Activated T-cell treated with anti-CD3 and anti-CD28 coated beads, Interleukin-2, amount 50 U/mL, for 24 hours (primary cell): ENCODE measurements around the gene UEVLD.

Source experiments
- DNase-seq: peaks from one replicate; pipeline ENCODE4 v3.0.0-alpha.2; 2020
- H3K27ac Mint-ChIP-seq: 2 replicates; pipeline ENCODE4 v1.8.0; 2020; ENCODE audit warnings: mild to moderate bottlenecking, mixed read lengths
- H3K27me3 Mint-ChIP-seq: 2 replicates; pipeline ENCODE4 v1.8.0; 2020; ENCODE audit warnings: mixed read lengths
- H3K36me3 Mint-ChIP-seq: 2 replicates; pipeline ENCODE4 v1.8.0; 2020; ENCODE audit warnings: low read depth, mixed read lengths
- H3K4me1 Mint-ChIP-seq: 2 replicates; pipeline ENCODE4 v1.8.0; 2020; ENCODE audit warnings: low read depth, mixed read lengths
- H3K4me3 Mint-ChIP-seq: 2 replicates; pipeline ENCODE4 v1.8.0; 2020; ENCODE audit warnings: mild to moderate bottlenecking, moderate library complexity, mixed read lengths
- H3K9me3 Mint-ChIP-seq: 2 replicates; pipeline ENCODE4 v1.8.0; 2020; ENCODE audit warnings: mixed read lengths

Gene UEVLD

DNA sequence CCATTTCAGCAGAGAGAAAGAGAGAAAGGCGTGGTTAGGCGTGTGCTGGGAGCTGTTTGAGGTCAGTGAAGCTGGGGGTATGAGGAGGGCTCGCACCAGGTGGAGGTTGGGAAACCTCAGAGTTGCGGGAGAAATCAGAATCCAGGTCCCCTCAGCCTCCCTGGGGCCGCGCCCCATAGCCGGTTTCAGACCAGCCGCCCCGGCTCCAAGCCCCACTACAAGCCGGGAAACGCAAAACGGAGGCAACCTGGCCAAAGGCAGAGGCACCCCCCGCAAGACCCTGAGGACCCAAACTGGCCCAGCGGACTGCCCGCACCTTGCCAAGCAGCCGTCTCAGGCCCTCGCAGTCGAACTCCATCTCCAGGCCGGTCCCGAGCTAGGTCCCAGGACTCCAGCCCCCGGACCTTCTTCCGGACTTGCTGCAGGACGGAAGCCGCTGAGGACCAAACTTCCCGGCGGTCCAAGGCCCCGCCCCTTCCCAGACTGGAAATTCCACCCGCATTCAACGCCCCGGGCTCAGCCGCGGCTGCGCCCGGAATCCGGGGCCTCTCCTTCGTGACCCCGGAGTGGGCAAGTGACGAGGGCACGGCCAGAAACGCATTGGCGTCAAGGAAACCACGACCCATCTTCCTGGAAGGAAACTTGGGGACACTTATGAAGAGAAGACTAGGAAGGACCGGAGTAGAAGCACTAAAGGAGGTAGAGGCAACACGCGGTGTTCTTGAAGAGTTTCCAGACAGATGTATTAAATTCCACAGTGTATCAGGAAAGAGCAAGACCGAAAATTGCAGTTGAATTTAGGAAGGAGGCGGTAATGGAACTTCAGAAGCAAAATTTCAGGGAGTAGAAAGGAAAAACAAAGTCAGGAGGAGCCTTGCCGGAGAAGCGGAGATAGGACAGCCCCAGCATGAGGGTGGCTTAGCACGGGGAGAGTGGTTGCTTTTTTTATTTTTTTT lies at the start of gene UEVLD:
Gene UEVLD, minus strand, starts transcription at position 438 of the 956 bp plus-strand sequence. Its CDS starts 80 bp downstream, at position 358.
- Mint-ChIP-seq H3K9me3 (no peaks in the 10 kb centered on the region), H3K36me3 (peaks cover 3% of the 10 kb centered on the region), H3K4me1 (peaks cover 3% of the 10 kb centered on the region), H3K27me3 (no peaks in the 10 kb centered on the region), H3K4me3 (no peak within 1 kb of the TSS), H3K27ac (no peak within 1 kb of the TSS)
- peak; percentile 83 for DNase-seq

DNA sequence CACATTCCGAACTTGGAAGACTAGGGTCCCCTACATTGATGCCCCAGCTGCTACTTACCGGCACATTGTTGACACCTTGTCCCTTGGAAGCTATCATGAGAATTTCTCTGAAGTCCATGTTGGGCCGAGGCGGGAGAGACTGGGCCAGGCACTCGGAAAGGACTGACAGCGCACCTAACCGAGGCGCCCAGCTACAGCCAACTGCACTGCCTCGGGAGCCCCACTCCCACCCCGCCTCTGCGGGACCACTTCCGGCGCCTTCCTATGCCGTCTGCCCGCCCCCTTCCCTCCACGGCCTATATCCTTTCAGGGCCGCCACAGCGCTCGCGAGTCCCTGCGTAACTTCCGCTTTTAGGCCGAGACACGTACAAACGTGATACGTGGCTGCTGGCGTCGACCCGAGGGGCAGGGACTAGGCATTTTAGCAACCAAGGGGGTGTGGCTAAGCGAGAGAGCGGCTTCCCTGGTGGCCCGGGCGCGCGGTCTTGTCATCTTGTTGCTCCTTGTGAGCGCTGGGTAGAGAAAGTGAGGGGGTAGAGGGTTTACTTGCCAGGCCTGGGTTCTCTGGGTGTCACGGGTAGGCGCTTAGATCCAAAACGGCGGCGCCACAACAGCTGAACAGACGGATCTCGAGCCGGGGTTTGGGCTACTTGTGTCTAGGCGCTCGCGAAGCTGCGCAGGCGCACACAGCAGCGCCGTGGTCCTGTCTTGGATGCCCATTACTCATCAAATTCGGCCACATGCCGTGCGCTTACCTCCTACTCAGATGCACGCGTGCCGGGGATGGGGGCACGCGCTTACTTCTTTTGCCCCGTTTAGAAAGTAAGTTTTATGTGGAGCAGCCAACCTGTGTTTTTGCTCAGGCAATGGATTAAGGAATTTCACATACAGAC lies 45.9 kb upstream of the UEVLD start, which contains the start of gene SPTY2D1:
Gene SPTY2D1, minus strand, starts transcription at position 203 of the 893 bp plus-strand sequence. Its CDS starts 85 bp downstream, at position 118.
- peaks cover 23% of the 10 kb centered on the region for H3K36me3 Mint-ChIP-seq
- peak within 1 kb of the TSS; percentile 99 for H3K27ac Mint-ChIP-seq
- no peaks in the 10 kb centered on the region for H3K9me3 Mint-ChIP-seq
- peak; percentile 96 for DNase-seq
- H3K4me3 Mint-ChIP-seq, result peak within 1 kb of the TSS; percentile 86
- peaks cover 29% of the 10 kb centered on the region for H3K4me1 Mint-ChIP-seq
- H3K27me3 Mint-ChIP-seq, result no peaks in the 10 kb centered on the region

DNA sequence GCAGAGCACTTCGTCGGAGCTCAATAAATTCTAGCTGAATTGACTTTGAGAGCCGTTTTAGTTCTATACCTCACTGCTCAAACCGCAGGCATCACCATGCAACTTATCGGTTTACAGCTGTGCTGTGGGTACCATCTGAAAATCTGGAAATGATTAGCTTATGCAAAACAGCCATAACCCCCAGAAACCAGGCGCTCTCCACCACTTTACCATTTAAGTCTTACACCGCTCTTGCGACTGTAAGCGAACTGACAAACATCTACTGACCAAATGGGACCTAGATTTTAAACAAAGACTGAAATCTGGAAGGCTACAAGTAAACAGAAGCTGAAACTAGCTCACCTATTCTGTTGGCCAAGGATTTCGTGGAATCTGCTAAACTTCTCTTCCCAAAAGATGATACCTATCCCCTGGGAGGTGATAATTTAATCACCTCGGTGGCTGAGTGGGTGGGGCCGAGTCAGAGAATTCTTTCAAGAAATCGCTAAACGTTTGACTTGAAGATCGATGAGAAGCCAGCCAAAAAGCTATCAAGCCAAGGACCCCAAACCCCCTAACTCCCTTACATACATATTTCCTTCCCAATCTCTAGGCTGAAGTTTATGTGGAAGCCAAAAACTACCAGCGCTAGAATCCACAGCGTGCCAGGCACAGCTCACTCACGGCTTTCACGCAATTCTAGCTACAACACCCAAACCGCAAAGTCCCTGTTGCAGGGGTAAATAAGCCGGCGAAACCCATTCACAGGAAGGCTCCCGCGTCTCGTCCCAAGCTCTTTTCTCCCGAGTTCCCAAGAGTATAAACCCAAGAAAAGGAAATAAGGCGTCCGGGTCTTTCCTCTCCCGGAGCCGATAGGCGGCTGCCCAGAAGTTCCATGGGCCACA lies 45.0 kb upstream of the UEVLD start:
- DNase-seq, result no peak
- Mint-ChIP-seq H3K27ac (peak overlapping the region; percentile 99), H3K9me3 (no peaks in the 10 kb centered on the region), H3K4me1 (peaks cover 34% of the 10 kb centered on the region), H3K36me3 (peaks cover 28% of the 10 kb centered on the region), H3K27me3 (no peaks in the 10 kb centered on the region), H3K4me3 (peak overlapping the region; percentile 86)

DNA sequence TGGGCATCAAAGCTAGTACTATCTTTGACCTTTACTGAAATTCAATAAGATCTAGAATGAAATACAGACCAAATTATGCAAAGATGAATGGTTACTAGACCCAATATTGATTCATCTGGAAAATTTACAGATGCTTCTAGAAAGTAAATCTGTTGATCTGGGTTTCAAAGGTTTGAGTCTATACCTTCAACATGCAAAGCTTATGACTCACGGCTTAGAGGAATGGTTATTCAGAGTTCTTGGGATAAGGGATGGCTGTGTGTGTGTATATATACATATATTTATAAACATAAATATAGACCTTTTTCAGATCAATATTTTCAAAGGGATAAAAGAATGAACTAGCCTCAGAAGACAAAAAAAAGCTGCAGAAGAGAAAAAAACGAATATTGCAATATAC lies 44.3 kb upstream of the UEVLD start:
- H3K9me3 Mint-ChIP-seq, result no peaks in the 10 kb centered on the region
- H3K36me3 Mint-ChIP-seq, result peaks cover 32% of the 10 kb centered on the region
- peak overlapping the region; percentile 99 for H3K27ac Mint-ChIP-seq
- peaks cover 41% of the 10 kb centered on the region for H3K4me1 Mint-ChIP-seq
- no peaks in the 10 kb centered on the region for H3K27me3 Mint-ChIP-seq
- peak overlapping the region; percentile 86 for H3K4me3 Mint-ChIP-seq
- DNase-seq, result no peak

DNA sequence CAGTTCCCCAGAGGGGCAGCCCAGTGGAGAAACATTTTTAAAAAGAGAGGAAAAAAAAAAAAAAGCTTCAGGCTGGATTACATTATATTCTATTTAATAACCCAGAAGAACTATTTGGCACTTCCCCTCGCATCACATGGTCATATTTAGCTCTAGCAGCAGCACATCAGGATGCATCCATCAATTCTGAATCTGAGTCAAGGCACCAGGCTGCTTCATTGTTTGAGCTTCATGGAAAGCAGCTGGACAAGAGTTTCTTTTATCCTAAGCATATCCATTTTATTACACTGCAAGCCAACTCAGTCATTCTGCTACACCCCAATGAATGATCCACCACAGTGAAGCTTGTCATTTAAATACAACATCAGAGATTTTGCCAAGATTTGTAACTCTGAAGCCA lies 35.6 kb upstream of the UEVLD start:
- peaks cover 47% of the 10 kb centered on the region for H3K4me1 Mint-ChIP-seq
- peaks cover 34% of the 10 kb centered on the region for H3K36me3 Mint-ChIP-seq
- no peak overlapping the region for H3K27ac Mint-ChIP-seq
- no peaks in the 10 kb centered on the region for H3K27me3 Mint-ChIP-seq
- no peak for DNase-seq
- peaks cover 4% of the 10 kb centered on the region for H3K9me3 Mint-ChIP-seq
- H3K4me3 Mint-ChIP-seq, result no peak overlapping the region

DNA sequence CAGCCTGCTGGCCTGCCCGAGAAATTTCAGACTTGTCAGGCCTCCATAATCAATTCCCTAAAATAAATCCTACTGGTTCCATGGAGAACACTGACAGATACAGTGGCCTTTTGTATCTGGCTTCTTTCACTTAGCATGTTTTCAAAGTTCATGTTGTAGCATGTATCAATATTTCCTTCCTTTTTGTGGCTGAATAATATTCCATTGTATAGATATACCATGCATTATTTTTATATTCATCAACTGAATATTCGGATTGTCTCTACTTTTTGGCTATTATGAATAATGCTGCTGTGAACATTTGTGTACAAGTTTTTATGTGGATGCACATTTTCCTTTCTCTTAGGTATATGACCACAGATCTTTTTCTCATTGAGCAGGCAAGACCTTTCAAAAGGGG lies 35.2 kb upstream of the UEVLD start:
- Mint-ChIP-seq H3K4me1 (peaks cover 48% of the 10 kb centered on the region), H3K36me3 (peaks cover 30% of the 10 kb centered on the region), H3K27me3 (no peaks in the 10 kb centered on the region), H3K4me3 (no peak overlapping the region), H3K27ac (no peak overlapping the region), H3K9me3 (peaks cover 4% of the 10 kb centered on the region)
- no peak for DNase-seq

DNA sequence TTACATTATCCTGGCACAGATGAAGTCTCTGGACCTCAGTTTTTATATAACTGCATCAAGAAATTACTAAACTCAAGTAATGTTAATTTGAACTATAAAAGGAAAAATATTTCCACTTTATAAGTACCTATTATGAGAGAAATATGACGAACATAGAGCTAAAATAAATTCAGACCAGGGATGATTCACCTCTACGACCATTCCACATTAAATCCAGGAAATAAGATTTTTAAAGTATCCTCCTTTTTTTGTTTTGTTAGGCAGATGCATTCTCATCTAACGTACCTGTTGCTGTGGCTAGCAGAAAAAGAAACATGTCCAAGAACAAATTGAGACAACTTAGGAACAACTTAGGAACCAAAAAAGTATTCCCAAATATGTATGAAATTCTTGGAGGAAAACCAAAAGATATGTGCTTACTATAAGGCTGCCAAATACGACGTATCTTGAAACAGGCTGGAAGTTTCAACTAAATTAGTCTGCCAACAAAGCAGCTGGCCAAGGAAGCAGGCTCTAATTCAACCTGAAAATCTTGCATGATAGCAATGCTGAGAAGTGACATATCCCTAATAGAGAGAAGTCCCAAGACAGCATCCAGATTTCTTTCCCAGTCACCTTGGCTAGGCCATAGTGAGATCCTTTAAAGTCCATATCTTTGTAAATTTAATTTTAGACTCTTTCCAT lies 29.9 kb upstream of the UEVLD start:
- Mint-ChIP-seq H3K4me1 (peaks cover 67% of the 10 kb centered on the region), H3K27me3 (no peaks in the 10 kb centered on the region), H3K4me3 (peak overlapping the region; percentile 57), H3K36me3 (peaks cover 30% of the 10 kb centered on the region), H3K9me3 (no peaks in the 10 kb centered on the region), H3K27ac (peak overlapping the region; percentile 61)
- DNase-seq, result no peak

DNA sequence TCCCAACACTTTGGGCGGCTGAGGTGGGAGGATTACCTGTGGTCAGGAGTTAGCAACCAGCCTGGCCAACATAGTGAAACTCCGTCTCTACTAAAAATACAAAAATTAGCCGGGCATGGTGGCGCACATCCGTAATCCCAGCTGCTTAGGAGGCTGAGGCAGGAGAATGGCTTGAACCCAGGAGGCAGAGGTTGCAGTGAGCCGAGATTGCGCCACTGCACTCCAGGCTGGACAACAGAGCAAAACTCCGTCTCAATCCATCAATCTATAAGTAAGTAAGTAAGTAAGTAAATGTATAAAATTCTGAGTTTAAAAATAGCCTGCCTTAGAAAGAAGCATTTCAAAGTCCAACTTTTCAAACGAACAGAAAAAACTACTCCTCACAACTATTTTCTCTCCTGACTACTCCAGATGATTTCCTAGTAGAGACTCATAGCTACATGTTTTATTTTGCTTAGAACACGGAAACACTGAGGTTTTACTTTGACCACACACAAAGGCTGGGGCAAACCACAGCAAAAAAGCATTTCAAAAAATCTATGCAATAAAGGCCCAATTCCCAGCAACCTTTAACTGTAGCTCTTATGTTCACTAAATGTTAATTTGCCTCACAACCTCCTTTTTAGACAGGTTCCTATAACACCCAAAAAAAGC lies 29.3 kb upstream of the UEVLD start:
- no peaks in the 10 kb centered on the region for H3K9me3 Mint-ChIP-seq
- peaks cover 33% of the 10 kb centered on the region for H3K36me3 Mint-ChIP-seq
- H3K27ac Mint-ChIP-seq, result peak overlapping the region; percentile 61
- no peak for DNase-seq
- peaks cover 64% of the 10 kb centered on the region for H3K4me1 Mint-ChIP-seq
- no peaks in the 10 kb centered on the region for H3K27me3 Mint-ChIP-seq
- H3K4me3 Mint-ChIP-seq, result peak overlapping the region; percentile 57

DNA sequence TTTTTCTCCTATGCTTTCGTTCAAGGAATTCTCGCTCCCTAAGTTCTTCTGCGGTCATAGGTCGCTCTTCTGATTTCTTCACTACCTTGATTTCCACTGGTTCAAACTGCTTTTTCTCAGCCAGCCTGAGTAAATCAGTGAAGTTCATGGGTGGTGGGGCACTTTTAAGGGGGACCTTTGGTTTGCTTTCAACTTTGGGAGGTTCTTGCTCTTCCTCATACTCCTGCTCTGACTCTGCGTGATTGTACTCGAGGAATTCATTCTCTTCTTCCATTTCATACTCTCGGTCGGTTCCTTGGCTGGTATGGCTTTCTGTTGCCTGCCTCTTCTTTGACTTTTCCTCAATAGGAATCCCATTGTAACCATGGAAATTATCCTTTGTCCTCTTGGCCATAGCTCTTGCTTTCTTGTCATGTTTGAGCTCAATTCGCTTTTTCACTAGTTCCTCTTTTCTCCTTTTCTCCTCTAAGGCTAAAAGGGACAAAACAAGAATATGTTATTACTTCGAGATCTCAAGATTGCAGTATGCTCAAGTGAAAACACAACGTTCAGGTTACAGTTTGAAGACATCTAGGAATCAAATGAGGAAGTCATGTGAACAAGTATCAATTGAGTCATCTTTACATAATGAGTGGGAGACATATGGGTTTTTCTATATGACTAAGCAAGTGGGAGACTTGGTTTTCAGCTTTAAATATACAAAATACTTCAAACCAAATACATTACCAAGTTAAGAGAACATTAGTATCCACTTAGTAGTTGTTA lies 27.3 kb upstream of the UEVLD start:
- H3K4me1 Mint-ChIP-seq, result peaks cover 54% of the 10 kb centered on the region
- H3K9me3 Mint-ChIP-seq, result no peaks in the 10 kb centered on the region
- H3K36me3 Mint-ChIP-seq, result peaks cover 47% of the 10 kb centered on the region

DNA sequence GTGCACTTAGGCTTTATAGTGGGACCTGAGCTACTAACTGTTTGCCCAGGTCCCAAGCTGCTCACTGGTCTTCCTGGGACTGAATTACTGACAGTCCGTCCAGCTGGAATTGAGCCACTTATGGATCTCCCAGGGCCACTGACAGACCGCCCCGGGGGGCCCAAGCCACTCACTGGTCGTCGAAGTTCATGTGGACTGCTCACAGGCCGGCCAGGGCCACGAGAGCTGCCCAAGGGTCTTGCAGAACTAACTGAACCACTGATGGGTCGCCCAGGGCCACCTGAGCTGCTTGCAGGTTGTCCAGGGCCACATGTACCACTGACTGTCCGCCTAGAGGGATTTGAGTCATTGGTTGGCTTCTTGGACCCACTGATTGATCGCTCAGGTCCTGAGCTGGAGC lies 26.1 kb upstream of the UEVLD start:
- peaks cover 56% of the 10 kb centered on the region for H3K36me3 Mint-ChIP-seq
- peaks cover 47% of the 10 kb centered on the region for H3K4me1 Mint-ChIP-seq
- H3K4me3 Mint-ChIP-seq, result no peak overlapping the region
- DNase-seq, result no peak
- H3K27me3 Mint-ChIP-seq, result no peaks in the 10 kb centered on the region
- no peak overlapping the region for H3K27ac Mint-ChIP-seq
- no peaks in the 10 kb centered on the region for H3K9me3 Mint-ChIP-seq

More for the DNA sequence above, 27.3 kb upstream of the UEVLD start:
- peak overlapping the region; percentile 34 for H3K4me3 Mint-ChIP-seq
- no peaks in the 10 kb centered on the region for H3K27me3 Mint-ChIP-seq
- DNase-seq, result no peak
- peak overlapping the region; percentile 90 for H3K27ac Mint-ChIP-seq

DNA sequence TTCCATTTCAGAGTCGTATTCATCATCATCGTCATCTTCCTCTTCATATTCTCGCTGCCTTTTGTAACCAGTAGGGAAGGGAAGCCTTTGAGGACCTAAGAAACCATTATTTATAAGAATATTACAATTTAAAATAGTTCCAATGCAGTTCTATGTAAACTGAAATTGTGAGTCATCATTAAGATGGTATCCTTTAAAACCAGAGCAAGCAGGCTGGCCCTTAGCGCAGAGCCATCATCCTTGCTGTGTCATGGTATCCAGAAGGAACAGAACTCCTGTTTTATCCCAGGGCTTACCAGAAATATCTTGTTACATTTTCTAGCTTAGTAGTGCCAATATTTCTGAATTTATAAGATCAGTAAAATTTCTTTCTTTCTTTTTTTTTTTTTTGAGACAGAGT lies 23.9 kb upstream of the UEVLD start:
- H3K27me3 Mint-ChIP-seq, result no peaks in the 10 kb centered on the region
- no peak for DNase-seq
- no peak overlapping the region for H3K27ac Mint-ChIP-seq
- no peak overlapping the region for H3K4me3 Mint-ChIP-seq
- H3K4me1 Mint-ChIP-seq, result peaks cover 29% of the 10 kb centered on the region
- H3K36me3 Mint-ChIP-seq, result peaks cover 75% of the 10 kb centered on the region
- H3K9me3 Mint-ChIP-seq, result no peaks in the 10 kb centered on the region

DNA sequence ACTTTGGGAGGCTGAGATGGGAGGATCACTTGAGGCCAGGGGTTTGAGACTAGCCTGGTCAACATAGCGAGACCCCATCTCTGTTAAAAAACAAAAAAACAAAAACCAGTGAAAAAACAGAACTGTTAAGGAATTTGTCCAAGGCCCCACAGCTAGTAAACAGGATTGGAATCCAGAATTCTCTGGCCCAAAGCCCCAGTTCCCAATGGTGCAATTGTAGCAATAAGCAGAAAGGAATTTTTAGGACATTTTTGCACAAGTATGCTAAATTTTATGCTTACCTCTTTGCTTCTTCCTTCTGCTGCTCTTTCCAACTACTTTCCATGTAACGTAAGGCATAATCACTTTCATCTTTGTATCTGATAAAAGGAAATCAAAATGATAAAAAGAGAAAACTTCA lies 22.7 kb upstream of the UEVLD start:
- H3K36me3 Mint-ChIP-seq, result peaks cover 85% of the 10 kb centered on the region

More for the DNA sequence above, 22.7 kb upstream of the UEVLD start:
- H3K4me1 Mint-ChIP-seq, result peaks cover 17% of the 10 kb centered on the region
- H3K4me3 Mint-ChIP-seq, result no peak overlapping the region
- no peaks in the 10 kb centered on the region for H3K9me3 Mint-ChIP-seq
- H3K27ac Mint-ChIP-seq, result no peak overlapping the region
- DNase-seq, result no peak
- no peaks in the 10 kb centered on the region for H3K27me3 Mint-ChIP-seq
